Progenitor cell of endocrine pancreas (in vitro differentiated cells): ENCODE data around the gene ANKFY1. TPM values are rescaled to one million over a fixed set of nuclear protein-coding genes. Genes with fewer than 3 reads are reported as not detected.

ENCODE experiments used
- DNase-seq: peaks from one replicate; pipeline ENCODE4 v3.0.0; 2021; ENCODE audit warnings: low spot score; ENCODE audit not compliant: unreplicated experiment
- H3K27ac Mint-ChIP-seq: 2 replicates; pipeline ENCODE4 v1.8.0; 2021; ENCODE audit warnings: mild to moderate bottlenecking, moderate library complexity, mixed read lengths
- H3K27me3 Mint-ChIP-seq: 2 replicates; pipeline ENCODE4 v1.8.0; 2021; ENCODE audit warnings: mixed read lengths
- H3K36me3 Mint-ChIP-seq: 2 replicates; pipeline ENCODE4 v1.8.0; 2022; ENCODE audit warnings: mixed read lengths; ENCODE audit not compliant: insufficient read depth
- H3K4me1 Mint-ChIP-seq: 2 replicates; pipeline ENCODE4 v1.8.0; 2021; ENCODE audit warnings: low read depth, mixed read lengths
- H3K4me3 Mint-ChIP-seq: 2 replicates; pipeline ENCODE4 v1.8.0; 2021; ENCODE audit warnings: low read depth, mild to moderate bottlenecking, moderate library complexity, mixed read lengths
- H3K9me3 Mint-ChIP-seq: 2 replicates; pipeline ENCODE4 v1.8.0; 2021; ENCODE audit warnings: low read depth, mixed read lengths
- CTCF ChIP-seq: fragments of 200-600 bp; sonication (generic); IDR thresholded peaks from one replicate; pipeline ENCODE4 v1.5.0; 2021; ENCODE audit warnings: antibody characterized with exemption, mild to moderate bottlenecking; ENCODE audit not compliant: unreplicated experiment
- total RNA-seq: library from RNA; stranded (reverse); gene quantifications from 2 replicates; pipeline ENCODE4 v1.2.1, GENCODE V29; 2021

The ANKFY1 gene
- total RNA-seq, 1 donor from 2014 or later = 59.8 TPM

DNA sequence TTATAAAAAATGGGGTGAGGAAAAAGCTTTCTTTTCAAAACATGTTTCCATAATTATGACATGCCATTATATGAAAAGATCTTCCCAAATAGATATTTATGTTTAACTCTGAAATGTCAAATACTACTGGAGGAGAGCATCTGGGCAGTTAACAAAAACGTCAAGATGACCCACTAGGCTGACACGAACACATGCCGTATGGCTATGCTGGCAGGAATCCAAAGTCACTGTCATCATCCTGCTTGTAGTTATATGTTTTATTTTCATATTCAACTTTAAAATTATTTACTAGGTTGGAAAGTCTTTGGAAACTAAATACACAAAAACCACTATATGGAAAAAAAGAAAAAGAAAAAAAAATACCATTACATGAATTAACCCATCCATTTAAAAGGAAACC is 27.3 kb downstream of the ANKFY1 start:
- H3K27ac Mint-ChIP-seq = no peak overlapping the region
- peaks cover 12% of the 10 kb centered on the region for H3K36me3 Mint-ChIP-seq
- no peak overlapping the region for H3K4me3 Mint-ChIP-seq

GRCh38 chr17:4235372-4236279 is 28.2 kb downstream of the ANKFY1 start:
- H3K27ac Mint-ChIP-seq = no peak overlapping the region
- no peak overlapping the region for H3K4me3 Mint-ChIP-seq
- no peak for TF ChIP-seq CTCF
- H3K27me3 Mint-ChIP-seq = no peaks in the 10 kb centered on the region
- no peaks in the 10 kb centered on the region for H3K4me1 Mint-ChIP-seq
- H3K9me3 Mint-ChIP-seq = no peaks in the 10 kb centered on the region
- DNase-seq = no peak
- peaks cover 7% of the 10 kb centered on the region for H3K36me3 Mint-ChIP-seq

More for the DNA sequence above, 27.3 kb downstream of the ANKFY1 start:
- H3K4me1 Mint-ChIP-seq = peaks cover 3% of the 10 kb centered on the region
- TF ChIP-seq CTCF = no peak
- H3K9me3 Mint-ChIP-seq = no peaks in the 10 kb centered on the region
- no peak for DNase-seq
- no peaks in the 10 kb centered on the region for H3K27me3 Mint-ChIP-seq

- peaks cover 7% of the 10 kb centered on the region for H3K36me3 Mint-ChIP-seq
- no peak overlapping the region for H3K27ac Mint-ChIP-seq
- H3K4me1 Mint-ChIP-seq = no peaks in the 10 kb centered on the region
- no peaks in the 10 kb centered on the region for H3K9me3 Mint-ChIP-seq
- H3K27me3 Mint-ChIP-seq = no peaks in the 10 kb centered on the region
- H3K4me3 Mint-ChIP-seq = no peak overlapping the region
- no peak for TF ChIP-seq CTCF
- DNase-seq = no peak
Measured at GRCh38 chr17:4234401-4234800, 29.4 kb downstream of the ANKFY1 start.

- no peak overlapping the region for H3K4me3 Mint-ChIP-seq
- H3K9me3 Mint-ChIP-seq = no peaks in the 10 kb centered on the region
- peak overlapping the region; percentile 18 for H3K27ac Mint-ChIP-seq
- no peaks in the 10 kb centered on the region for H3K27me3 Mint-ChIP-seq
- peaks cover 6% of the 10 kb centered on the region for H3K36me3 Mint-ChIP-seq
- no peak for DNase-seq
- H3K4me1 Mint-ChIP-seq = no peaks in the 10 kb centered on the region
- TF ChIP-seq CTCF = no peak
Measured at GRCh38 chr17:4233668-4234258, 30.0 kb downstream of the ANKFY1 start.

DNA sequence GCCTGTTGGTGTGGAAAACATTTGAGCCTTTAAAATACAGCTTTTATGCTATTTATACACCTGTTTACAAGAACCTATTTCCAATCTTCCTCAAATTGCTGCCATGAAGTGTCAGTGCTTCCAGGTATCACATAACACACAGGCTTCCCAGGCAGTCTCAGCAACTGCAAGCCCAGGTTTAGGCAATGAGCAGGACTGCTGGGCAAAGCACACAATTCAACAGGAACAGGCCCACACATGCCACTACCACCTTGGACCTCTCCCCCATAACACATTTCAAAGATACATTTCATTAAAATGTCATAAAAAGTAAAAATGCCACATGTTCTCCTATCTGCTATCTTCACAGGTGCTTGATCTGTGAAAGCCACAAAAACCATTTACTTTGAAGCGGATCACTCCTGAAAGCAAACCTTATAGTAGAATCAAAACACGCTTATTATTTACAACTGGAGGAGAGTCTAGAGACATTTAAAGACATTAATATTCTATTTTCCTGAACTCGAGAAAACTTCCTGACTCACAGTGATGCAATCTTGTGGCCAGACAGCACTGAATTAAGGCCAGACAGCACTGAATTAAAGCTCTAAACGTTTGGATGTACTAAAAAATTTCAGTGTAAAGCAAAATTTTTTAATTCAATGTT is 31.5 kb downstream of the ANKFY1 start:
- Mint-ChIP-seq H3K27me3 (no peaks in the 10 kb centered on the region), H3K36me3 (peaks cover 10% of the 10 kb centered on the region), H3K27ac (no peak overlapping the region), H3K9me3 (no peaks in the 10 kb centered on the region), H3K4me1 (peaks cover 4% of the 10 kb centered on the region), H3K4me3 (no peak overlapping the region)
- no peak for DNase-seq
- no peak for TF ChIP-seq CTCF
